Bone marrow (tissue), 2 donors: ENCODE data around the gene IL20RA.
"Not testable (repeated sequence)": the region's sequence is repeated elsewhere in the genome, so short reads cannot be mapped to it uniquely, and the experiment has no call there.

Experiments
- DNase-seq, 2 donors: peaks; one replicate each; lab custom pipeline; 2025; lab: John Stamatoyannopoulos, UW

The IL20RA gene, protein sequence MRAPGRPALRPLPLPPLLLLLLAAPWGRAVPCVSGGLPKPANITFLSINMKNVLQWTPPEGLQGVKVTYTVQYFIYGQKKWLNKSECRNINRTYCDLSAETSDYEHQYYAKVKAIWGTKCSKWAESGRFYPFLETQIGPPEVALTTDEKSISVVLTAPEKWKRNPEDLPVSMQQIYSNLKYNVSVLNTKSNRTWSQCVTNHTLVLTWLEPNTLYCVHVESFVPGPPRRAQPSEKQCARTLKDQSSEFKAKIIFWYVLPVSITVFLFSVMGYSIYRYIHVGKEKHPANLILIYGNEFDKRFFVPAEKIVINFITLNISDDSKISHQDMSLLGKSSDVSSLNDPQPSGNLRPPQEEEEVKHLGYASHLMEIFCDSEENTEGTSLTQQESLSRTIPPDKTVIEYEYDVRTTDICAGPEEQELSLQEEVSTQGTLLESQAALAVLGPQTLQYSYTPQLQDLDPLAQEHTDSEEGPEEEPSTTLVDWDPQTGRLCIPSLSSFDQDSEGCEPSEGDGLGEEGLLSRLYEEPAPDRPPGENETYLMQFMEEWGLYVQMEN

DNA sequence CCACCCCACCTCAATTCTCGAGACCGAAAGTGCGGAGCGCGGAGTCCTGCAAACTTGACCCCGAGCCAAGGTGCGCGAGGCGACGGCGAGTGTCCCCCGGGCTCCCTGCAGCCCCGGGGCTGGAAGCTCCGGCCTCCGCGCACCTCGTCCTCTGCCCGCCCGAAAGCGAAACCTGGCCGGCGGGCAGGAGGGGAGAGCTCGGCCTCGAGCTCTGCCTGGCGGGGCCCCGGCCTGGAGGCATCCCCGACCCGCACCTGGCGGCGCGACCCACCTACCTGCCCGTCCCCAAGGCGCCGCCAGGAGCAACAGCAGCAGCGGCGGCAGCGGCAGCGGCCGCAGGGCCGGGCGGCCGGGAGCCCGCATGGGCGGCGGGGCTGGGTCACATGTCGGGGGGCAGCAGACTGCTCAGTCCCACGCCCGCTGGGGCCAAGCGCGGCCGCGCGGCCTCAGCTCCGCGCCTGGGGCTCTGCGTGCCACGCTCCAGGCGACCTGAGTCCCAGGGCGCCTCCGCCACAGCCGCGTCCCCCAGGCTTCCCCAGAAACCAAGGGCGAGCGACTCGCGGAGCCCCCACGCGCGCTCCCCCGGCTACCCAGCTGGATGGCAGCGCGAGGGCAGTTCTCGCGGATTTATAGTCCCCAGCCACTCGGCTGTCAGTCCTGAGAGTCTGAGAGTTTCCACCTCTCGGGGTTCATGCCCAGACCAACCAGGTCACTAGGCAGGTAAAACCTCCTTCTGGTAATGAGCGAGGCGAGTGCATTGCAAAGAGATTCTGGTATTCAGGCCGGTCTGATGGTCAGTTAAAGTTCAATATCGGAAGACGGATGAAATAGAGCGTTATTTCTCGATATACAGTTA, at the start of gene IL20RA:
IL20RA (minus strand) TSS at position 600 of the 856 bp plus-strand sequence; CDS start at position 363, 237 bp downstream.
- no peak for DNase-seq

DNA sequence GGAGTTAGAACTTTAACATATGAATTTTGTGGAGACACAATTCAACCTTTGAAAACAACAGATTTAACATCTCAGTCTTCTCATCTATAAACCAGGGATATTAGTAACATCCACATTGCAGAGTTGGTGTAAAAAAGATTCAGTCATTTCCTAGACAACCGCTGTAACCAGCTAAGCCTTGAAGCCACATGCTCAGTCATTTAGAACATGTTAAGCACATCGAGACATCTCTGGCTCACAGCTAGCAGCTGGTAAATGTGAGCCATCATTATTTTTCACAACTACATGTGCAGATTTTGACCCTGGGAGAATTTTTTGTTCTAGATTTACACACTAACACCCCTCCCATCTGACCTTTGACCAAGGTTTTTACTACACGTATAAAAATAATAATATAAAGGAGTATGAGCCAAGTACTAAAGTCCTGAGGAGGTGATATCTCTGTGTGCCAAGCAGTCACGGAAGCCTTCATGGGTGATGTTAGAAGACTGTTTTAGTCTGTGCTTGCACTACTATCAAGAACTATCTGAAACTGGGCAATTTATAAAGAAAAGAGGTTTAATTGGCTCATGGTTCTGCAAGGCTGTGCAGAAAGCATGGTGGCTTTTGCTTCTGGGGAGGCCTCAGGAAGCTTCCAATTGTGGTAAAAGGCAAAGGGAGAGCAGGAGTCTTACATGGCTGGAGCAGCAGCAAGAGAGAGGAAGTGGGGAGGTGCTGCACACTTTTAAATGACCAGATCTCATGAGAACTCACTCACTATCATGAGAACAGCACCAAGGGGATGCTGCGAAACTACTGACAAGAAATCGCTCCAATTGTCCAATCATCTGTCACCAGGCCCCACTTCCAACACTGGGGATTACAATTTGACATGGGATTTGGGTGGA, 48.7 kb upstream of the IL20RA start:
- DNase-seq = no peak

DNA sequence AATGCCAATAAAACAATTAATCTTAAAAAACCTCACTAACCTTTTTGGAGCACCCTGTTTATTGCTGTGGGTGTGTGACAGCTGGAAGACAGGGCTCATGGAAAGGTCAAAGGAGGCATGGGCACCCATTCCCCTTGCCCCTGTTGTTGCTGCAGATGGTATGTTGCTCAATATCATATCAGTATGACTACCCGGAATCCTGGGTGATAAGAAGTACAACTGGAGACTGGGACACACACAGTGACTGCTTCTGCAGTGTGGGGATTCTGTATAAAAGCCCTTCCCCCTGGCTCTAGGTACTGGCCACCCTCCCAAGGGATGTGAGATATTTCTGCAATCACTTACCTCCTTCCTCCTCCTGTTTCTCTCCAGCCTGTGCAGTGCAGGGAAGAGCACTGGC, 47.3 kb upstream of the IL20RA start:
- DNase-seq = no peak

DNA sequence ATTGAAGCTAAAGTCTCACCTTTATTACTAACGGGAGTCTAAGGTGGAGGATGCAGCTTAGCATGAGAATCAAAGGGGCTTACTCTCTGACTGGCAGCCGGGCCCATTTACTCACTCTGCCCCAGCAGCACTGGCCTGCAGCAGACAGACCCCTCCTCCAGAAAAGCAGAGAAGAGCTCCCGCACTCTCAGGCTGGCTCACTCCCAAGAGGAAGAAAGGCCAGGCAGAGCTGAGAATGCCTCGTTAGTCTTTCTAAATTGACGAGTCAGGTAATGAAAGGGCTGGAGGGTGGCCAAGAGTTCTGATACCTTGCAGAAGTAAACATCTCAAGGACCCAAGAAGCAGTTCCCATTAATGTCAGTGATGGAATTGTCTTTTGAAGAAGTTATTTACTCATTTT, 44.5 kb upstream of the IL20RA start:
- no peak for DNase-seq

DNA sequence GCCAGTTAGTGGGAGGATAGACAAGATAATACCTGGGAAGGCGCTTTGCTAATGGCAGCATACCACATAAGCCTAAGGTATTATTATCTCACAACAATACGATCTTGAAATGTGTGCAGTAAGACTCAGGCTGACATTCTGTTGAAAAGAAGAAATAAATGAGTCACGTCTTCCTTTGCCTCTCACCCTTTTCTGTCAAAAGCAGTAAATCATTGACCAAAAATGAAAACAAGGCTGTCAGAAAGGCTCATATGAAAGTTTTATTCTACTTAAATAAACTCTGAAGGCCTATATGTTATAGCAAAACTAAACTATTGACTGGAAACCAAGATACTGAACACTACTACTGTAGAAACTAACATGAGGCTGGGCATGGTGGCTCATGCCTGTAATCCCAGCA, 43.1 kb upstream of the IL20RA start:
- no peak for DNase-seq

DNA sequence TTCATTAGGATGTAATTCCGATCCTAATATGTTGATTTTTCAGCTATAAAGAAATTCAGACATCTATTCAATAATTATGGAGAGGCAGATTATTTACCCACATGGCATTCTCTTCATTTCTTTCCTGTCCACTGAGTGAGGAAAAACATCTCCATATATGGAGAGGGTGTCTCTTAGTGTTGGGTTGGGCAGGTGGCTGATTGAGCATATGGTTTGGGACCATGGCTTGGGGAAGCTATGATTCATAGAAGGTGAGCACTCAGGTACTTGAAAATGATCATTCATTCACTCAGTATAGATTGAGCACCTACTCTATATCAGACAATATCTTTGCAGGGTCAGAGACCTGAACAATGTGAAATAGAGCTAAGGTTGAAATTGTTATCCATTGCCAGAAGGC, 41.3 kb upstream of the IL20RA start:
- no peak for DNase-seq

DNA sequence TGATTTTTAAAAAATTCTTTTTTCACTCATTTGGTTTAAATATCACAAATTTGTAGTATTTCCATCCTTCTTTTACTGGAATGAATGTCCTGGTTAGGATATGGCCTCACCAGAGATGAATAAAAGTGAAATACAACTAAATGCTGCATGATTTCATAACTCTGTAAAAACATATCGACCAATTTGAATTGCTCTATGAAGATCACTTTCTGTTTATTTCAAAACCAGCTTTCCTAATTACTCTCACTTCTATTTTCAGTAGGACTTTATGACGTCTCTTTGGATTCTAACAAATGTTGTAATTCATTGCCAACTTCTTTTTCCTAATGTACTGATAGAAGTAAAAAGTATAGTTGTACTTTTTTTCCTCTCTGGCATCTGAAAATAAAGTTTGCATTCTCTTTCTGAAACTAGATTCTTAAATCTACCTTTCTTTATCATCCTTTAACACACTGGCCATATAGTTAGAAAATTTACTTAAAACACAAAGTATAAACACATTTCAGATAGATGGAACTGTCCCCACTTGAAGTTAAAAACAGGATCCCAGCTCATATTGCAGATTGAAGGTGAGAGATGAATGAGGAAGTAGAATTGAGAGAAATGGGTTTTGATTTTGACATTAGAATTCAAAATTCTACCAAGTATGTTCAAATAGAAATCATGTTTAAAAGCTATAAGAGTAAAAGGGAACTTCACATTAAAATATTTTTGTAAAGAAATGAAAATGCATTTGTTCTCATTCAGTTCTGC, 40.3 kb upstream of the IL20RA start:
- DNase-seq = no peak

DNA sequence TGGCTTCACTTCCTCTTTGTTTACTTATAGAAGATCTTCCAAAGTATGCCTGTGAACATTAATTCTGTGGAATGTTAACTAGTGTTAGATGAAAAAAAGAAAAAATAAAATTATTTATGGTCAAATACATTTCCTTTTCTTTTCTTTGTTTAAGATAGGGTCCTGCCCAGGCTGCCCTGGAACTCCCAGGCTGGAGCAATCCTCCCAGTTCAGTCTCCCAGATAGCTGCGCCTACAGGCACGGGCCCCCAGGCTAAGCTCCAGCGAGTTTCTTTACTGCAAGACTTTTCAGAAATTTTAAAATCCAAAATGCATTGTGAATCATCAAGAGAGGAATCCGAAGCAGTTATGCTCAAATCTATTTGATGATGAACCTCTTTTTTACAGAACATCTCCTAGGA, 39.3 kb upstream of the IL20RA start:
- no peak for DNase-seq

DNA sequence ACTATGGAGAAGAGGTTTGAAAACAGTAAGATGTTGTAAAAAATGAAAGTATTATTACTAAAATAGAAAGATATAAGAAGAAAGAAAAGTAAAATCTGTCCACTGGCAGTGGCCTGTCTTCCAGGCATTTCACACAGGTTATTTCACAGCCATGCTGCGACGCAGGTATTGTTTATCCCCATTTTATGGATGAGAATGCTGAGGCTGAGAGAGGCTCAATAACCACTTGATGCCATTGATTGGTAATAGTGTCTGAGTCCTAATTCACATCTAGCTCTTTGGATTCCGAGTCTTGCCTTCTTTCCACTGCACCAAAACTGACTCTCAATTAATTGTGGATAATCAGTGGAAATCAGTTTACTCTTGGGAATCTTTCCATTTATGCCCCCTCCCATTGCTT, 37.2 kb upstream of the IL20RA start:
- no peak for DNase-seq

DNA sequence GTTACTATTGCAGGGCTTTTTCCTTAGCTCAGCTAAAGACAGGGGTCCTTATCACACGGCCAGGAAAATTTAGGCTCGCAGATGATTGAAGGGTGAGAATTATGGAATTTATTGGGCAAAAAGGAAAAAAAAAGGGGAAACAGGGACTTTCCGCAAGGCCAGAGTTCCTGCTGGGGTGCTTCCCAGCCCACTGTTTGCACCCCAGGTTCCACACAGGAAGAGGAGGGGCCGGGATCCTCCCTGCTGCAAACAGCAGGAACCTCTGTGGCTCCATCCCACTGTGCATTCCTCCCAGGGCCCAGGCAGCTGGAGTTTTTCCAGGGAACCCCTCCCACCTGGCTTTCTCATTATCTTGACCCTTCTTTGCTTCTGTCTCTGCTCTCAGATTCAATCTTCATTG, 35.9 kb upstream of the IL20RA start:
- no peak for DNase-seq

DNA sequence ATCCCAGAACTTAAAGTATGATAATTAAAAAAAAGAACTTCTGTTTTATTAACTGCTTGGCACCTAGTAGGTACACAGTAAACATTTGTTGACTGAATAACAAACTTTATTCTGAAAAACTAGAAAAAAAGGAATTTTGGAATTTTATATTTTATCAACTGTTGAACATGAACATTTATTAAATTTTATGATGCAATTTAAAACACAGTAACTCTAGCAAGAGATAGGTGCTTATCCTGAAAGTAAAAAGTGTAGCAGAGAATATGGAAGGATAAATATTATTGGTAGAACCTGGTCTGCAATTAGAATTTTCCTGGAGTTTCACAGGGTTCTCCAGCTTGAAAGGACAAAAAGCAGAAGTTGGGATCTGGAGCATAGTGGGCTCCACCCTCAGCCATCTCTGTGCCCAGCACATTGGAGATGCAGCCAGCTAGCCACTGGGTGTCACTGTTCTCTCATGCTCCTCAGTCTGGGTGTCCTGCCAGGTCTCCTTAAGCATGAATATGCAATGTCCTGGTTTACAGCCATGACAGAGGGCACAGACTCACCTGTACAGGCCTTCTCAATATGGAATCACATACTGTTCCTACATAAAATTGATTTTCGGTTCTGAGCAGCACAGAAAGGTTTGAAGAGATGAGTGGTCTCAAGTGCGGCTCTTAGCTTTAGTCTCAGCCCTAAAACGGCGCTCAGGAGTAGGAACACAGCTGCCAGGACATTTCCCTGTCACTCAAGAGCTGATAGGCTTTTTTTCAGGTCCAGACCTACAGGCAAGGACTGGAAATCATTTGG, 31.7 kb upstream of the IL20RA start:
- peak; percentile 20 to 70 for DNase-seq

DNA sequence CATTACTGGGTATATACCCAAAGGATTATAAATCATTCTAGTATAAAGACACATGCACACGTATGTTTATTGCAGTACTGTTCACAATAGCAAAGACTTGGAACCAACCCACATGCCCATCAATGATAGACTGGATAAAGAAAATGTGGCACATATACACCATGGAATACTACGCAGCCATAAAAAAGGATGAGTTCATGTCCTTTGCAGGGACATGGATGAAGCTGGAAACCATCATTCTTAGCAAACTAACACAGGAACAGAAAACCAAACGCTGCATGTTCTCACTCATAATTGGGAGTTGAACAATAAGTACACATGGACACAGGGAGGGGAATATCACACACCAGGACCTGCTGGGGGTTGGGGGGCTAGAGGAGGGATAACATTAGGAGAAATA, 31.0 kb upstream of the IL20RA start:
- DNase-seq = not testable (repeated sequence)

DNA sequence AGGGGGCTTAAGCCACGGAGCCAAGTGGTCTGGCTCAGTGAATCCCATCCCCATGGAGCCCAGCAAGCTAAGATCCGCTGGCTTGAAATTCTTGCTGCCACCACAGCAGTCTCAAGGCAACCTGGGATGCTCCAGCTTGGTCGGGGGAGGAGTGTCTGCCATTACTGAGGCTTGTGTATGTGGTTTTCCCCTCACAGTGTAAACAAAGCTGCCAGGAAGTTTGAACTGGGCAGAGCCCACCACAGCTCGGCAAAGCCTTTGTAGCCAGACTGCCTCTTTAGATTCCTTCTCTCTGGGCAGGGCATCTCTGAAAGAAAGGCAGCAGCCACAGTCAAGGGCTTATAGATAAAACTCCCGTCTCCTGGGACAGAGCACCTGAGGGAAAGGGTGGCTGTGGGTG, 25.5 kb upstream of the IL20RA start:
- no peak for DNase-seq

DNA sequence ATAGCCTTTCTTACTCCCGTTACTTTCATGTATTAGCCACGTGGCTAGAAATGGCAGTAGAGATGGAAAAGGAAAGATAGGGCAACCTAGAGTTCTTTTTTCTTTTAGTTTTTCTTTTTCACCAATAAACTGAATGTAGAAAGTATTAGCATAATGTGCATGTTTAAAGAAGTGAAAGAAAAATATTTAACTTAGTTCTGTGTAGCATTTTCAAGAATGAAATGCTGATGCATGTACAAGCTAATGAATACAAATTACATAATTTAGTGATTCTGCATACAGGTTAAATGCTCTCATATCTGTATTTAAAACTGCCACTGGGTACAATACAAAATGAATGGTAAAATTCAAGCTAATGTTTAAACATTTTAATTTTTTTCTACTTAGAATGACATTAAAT, 22.6 kb upstream of the IL20RA start:
- DNase-seq = no peak

DNA sequence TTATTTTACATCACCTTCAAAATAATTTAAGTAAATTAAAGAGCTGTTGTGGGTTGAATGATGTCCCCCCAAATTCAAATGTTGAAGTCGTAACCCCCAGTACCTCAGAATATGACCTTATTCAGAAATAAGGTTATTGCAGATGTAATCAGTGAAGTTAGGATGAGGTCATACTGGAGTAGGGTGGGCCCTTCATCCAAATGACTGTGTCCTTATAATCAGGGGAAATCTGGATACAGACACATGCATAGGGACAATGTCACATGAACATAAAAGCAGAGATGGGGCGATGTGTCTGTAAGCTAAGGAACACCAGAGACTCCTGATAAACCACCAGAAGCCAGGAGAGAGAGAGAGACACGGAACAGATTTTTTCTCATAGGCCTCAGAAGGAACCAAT, 13.3 kb upstream of the IL20RA start:
- DNase-seq = no peak

DNA sequence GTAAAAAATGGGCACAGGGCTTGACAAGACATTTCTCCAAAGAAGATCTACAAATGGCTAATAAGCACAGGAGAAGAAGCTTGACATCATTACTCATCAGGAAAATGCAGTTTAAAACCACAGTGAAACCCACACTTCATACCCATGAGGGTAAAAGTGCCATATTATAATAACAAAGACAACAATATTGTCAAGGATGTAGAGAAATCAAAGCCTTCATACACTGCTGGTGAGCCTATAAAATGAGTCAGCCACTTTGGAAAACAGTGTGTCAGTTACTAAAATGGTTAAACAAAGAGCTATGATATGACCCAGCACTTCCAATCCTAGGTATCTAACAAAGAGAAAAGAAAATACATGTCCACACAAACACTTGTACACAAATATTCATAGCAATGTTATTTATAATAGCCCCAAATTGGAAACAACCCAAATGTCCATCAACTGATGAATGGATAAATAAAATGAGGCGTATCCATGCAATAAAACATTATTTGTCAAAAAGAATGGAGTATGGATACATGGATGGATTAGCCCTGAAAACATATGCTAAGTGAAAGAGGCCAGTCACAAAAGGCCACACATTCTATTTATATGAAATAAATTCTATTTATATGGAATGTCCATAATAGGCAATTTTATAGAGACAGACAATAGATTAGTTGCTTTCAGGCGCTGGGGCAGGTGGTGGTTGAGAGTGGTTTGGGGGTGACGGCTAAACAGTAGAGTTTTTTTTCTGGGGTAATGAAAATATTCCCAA, 11.5 kb upstream of the IL20RA start:
- DNase-seq = no peak

DNA sequence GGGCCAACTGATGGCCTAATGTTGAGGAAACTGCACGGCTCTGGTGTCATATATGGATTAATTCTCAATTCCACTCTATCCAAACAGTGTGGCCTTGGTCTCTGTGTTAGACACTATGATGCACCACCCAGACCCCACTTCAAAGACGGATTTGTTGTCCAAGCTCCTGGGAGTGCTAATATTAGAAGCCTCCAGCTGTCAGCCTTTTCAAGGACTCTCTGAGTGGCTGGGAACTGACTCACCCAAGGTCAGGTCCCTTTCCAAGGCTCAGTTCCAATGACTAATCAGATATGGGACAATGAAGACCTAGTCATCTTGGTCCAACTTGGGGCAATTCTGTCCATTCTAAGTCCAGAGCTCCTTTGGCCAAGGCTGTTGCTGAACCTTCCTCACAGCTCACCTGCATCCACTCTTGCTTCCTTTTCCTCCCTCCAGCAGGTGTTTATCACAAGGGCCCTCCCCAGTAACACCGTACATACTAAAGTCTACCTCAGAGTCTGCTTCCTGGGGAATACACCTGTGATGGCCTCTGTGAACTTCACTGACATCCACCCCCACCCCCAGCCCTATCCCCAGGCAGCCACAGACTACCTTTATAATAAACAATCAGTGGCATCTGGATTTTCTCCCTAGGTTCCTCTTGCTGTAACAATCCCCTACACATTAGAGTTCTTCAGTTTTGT, 7.2 kb upstream of the IL20RA start:
- DNase-seq = no peak

DNA sequence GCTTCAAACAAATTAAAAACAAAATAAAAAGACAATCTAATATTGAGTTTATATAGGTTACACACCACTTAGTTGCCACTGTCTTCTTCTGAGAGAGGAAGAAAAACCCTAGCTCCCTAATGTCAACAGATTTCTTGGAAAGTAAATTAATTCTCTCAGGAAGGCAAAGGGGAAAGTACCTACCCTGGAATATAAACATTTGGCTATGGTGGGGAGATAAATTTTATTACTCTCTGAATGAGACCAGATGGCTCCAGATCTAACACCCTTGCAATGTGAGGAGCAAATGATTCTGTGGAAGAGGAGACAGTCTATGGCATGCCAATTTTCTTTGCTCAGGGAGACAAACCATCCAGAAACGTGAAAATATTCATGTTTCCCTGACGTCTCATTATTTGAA, 4.3 kb upstream of the IL20RA start:
- DNase-seq = no peak

DNA sequence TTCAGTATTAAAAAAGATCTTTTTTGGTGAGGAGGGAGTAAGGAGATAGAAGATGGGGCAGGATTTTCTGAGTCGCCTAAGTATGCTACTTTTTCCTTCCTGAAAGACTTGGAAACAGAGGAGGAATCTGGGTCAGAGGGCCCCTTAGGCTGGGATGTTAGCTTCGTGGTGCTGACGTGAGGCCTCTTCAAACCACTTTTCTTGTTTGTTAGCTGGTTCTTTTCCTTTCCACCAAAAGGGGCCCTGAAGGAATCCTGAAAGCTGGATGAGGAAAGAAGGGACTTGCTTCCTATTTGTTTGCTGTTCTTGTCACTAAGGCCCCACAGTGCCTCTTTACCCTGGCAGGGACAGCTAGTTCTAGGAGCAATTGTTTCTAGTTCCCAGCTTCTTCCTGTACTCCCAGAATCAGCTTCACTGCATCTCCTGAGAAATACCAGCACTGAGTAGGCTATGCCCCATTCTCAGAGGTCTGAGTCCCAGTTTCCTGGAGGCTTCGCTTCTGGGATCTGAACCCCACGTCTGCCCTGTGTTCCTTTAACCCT, 2.2 kb upstream of the IL20RA start:
- no peak for DNase-seq
